AG09309 (cell line): ENCODE results near the gene MBOAT1.

ENCODE experiments used
- DNase-seq: peaks from one replicate; pipeline ENCODE4 v3.0.0-alpha.2; 2010; ENCODE audit warnings: low read depth
- H3K4me3 ChIP-seq: 2 replicates; pipeline ENCODE4 v1.5.1; 2011; ENCODE audit warnings: mild to moderate bottlenecking, low read depth, low read length, moderate library complexity; ENCODE audit not compliant: control insufficient read depth
- CTCF ChIP-seq: IDR thresholded peaks from 2 replicates; pipeline ENCODE4 v1.5.1; 2011; ENCODE audit warnings: mild to moderate bottlenecking, low read depth, low read length, inconsistent platforms; ENCODE audit not compliant: insufficient read depth, control insufficient read depth; ENCODE audit errors: missing control alignments

The MBOAT1 gene

GRCh38 chr6:20241102-20241501 is 28.8 kb upstream of the MBOAT1 start:
- no peak for DNase-seq
- TF ChIP-seq CTCF: no peak
- no peak overlapping the region for H3K4me3 ChIP-seq

- DNase-seq: no peak
- H3K4me3 ChIP-seq: no peak overlapping the region
- no peak for TF ChIP-seq CTCF
Observed at GRCh38 chr6:20238688-20239587, 26.7 kb upstream of the MBOAT1 start.

DNA sequence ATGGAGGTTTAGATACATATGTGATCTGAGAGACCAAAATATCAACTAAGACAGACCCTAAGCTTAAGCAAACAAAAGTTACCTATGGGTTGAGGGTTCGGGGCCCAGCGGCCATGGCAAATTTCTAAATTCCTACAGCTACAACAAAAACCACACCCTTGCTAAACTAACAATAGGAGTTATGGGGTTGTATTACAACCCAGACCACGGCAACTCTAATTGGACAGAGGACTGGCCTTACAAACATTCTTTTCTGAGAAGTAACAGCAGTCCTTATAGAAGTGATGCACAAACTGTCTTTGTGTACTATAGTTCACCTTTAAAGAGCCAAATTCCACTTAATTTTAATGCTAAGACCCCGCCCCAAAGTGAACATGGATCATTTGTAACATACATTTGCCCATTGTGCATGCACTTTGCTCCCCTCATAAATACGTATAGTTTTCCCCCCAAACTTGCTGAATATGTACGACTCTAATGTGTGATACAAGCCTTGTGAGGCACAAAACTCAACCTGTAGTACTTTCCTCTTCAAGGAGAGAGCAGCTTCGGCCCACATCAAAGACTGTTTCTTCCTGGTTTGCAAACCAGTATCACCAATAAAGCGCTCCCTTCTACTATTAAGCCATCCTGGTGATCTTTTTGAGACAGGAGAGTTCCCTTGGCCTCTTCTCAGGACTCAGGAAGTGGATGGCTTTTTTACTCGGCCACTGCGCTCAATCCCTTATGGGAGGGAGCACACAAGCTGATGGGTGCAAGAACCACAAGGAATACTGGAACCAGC is 25.6 kb upstream of the MBOAT1 start:
- no peak for DNase-seq
- H3K4me3 ChIP-seq: no peak overlapping the region

GRCh38 chr6:20236909-20237600 is 24.8 kb upstream of the MBOAT1 start:
- no peak for DNase-seq
- H3K4me3 ChIP-seq: no peak overlapping the region
- no peak for TF ChIP-seq CTCF

More for the DNA sequence above, 25.6 kb upstream of the MBOAT1 start:
- TF ChIP-seq CTCF: no peak

DNA sequence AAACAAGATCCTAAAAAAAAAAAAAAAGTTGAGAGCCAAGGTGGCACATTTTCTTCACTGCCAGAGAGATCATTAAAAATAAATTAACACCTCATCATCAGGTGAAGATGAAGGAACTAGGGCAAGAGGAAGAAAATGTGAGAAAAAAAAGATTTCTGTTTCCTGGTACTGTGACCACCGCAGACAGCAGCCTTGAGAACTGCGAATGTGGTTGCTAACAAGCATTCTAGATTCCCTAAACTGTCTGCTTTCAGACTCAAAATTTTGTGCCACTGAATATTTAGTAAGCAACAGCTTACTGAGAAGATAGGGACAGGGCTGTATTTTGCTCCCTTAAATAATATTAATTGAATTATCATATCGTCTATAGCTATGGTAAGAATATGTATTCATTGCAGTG is 24.1 kb upstream of the MBOAT1 start:
- no peak overlapping the region for H3K4me3 ChIP-seq
- no peak for TF ChIP-seq CTCF
- DNase-seq: no peak

DNA sequence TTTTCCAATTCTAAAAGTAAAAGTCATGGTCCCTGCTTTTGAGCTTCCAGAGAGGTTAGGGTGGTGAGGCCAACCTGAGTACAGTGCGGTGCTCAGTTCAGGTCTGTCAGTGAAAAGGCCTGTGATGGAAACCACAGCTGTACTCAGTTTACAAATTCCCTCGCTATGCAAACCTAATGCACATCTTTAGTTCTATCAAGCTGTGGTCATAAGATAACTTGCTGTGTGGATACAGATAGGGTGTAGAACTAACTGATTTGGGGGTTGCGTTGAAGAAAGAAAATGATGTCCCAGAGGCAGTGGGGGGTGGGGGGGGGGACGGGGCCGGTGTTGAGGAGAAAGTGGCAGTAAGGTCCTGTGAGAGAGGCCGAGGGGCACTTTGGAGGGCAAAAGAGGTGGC is 22.8 kb upstream of the MBOAT1 start:
- no peak for DNase-seq
- no peak for TF ChIP-seq CTCF
- no peak overlapping the region for H3K4me3 ChIP-seq
